Right lobe of liver (tissue), 6 donors: ENCODE results near the gene DUSP1. TPM values are rescaled to one million over a fixed set of nuclear protein-coding genes. Genes with fewer than 3 reads are reported as not detected.
A peak's percentile ranks its signal among the peaks of the same experiment; 100 is the strongest.

Experiments used
- ATAC-seq, 4 donors: fragments of 200-7000 bp; cut with Tn5 transposase; one replicate each; pipeline ENCODE4 v1.9.1; 2020; ENCODE audit warnings: mild to moderate bottlenecking in 4 of 4, moderate library complexity in 4 of 4
- DNase-seq, 3 donors: peaks; one replicate each; pipeline ENCODE4 v3.0.0-alpha.2; 2020
- H3K27ac ChIP-seq, 3 donors: fragments of 200-600 bp; one replicate each; pipeline ENCODE4 v1.8.0; 2022
- H3K27me3 ChIP-seq, 2 donors: fragments of 200-600 bp; one replicate each; pipeline ENCODE4 v1.8.0; 2022
- H3K36me3 ChIP-seq, 4 donors: fragments of 200-600 bp; sonication (generic) in 1 of 4; one replicate each; pipeline versions ENCODE4 v1.5.1 to v1.8.0; 2017 to 2022; ENCODE audit warnings: control low read depth in 1 of 4
- H3K4me1 ChIP-seq, 4 donors: fragments of 200-600 bp; sonication (generic) in 1 of 4; one replicate each; pipeline versions ENCODE4 v1.5.1 to v1.8.0; 2017 to 2022; ENCODE audit warnings: control low read depth in 1 of 4
- H3K4me3 ChIP-seq, 3 donors: fragments of 200-600 bp; one replicate each; pipeline ENCODE4 v1.8.0; 2022
- H3K9me3 ChIP-seq, 4 donors: fragments of 200-600 bp; sonication (generic) in 1 of 4; one replicate each; pipeline versions ENCODE4 v1.5.1 to v1.8.0; 2017 to 2022; ENCODE audit warnings: control low read depth in 1 of 4
- CTCF ChIP-seq, 4 donors: fragments of 200-600 bp in 3 of 4; fragments of 450-650 bp in 1 of 4; IDR thresholded peaks; one replicate each; pipeline versions ENCODE4 v1.5.1 to v1.8.0; 2016 to 2022; ENCODE audit warnings: antibody characterized with exemption in 4 of 4, mild to moderate bottlenecking in 2 of 4
- POLR2A ChIP-seq: fragments of 450-650 bp; IDR thresholded peaks from one replicate; pipeline ENCODE4 v1.6.1; 2017; ENCODE audit warnings: antibody characterized with exemption, mild to moderate bottlenecking
- WGBS: methylation state at CpG from one replicate; pipeline ENCODE4 v1.1.6; 2018; ENCODE audit warnings: low coverage, low lambda C conversion rate; ENCODE audit not compliant: insufficient coverage; ENCODE audit errors: missing lambda C conversion rate; 5-methylcytosine and 5-hydroxymethylcytosine counted together
- intact Hi-C, 2 donors: fragments of 100-400 bp; cut with DNase I; formaldehyde crosslinking; loops; one replicate each; pipeline versions ENCODE4 v1.11.2 to v1.14.1; 2022
- total RNA-seq, 6 experiments: library from RNA; depleted of rRNA in 2 of 6; stranded (reverse); fragments of >200 nt in 2 of 6; fragmentation: NEBNext Ultra II Directional in 3 of 6; extraction: Animal tissue kit (Norgen Biotek cat#: 25700) in 3 of 6; gene quantifications; one replicate each; pipeline versions ENCODE4 v1.1.0 to v1.2.4, GENCODE V29; 2016 to 2023
- donor health status: DM: no; HTN: yes; CAD: no.
- donor health status: DM: no; HTN: no; CAD: no.
- donor health status: DM: no; HTN: no; CAD: no.
- donor health status: DM: no; HTN: yes; CAD: no.
- donor health status: DM: no; HTN: yes; CAD: no.

The DUSP1 gene
- total RNA-seq, 6 experiments from 2014 or later: 106 to 407 (median 232) TPM

- Histone ChIP-seq H3K27me3 (no peaks in the 10 kb centered on the region), H3K27ac (peak overlapping the region; percentile 25 to 66 (median 63)), H3K36me3 (no peaks in the 10 kb centered on the region), H3K9me3 (no peaks in the 10 kb centered on the region), H3K4me1 (peaks cover 0 to 10% (median 4%) of the 10 kb centered on the region in 4 donors), H3K4me3 (no peak overlapping the region)
- 94% methylated on average over 6 of the region's 6 CpGs for whole genome bisulfite sequencing
- intact Hi-C loops: no loop called here
- TF ChIP-seq POLR2A: no peak
- TF ChIP-seq CTCF (IDR thresholded peaks at IDR 0.05): no peak
- no peak for ATAC-seq
- DNase-seq: no peak
Observed at GRCh38 chr5:172799416-172799815, 28.4 kb upstream of the DUSP1 start.

GRCh38 chr5:172798422-172799215 lies 27.6 kb upstream of the DUSP1 start:
- DNase-seq (no peak), ATAC-seq (peak; percentile 23 to 51 (median 32))
- TF ChIP-seq CTCF (IDR thresholded peaks at IDR 0.05) (no peak), POLR2A (no peak)
- no peak overlapping the region for H3K4me3 ChIP-seq
- peaks cover 0 to 18% (median 4%) of the 10 kb centered on the region in 4 donors for H3K4me1 ChIP-seq
- 73% methylated on average over 8 of the region's 14 CpGs for WGBS
- no peaks in the 10 kb centered on the region for H3K36me3 ChIP-seq
- no peaks in the 10 kb centered on the region for H3K9me3 ChIP-seq
- peak overlapping the region; percentile 25 to 63 (median 63) for H3K27ac ChIP-seq
- H3K27me3 ChIP-seq: no peaks in the 10 kb centered on the region
- intact Hi-C loops: no loop called here

- Histone ChIP-seq H3K9me3 (no peaks in the 10 kb centered on the region), H3K36me3 (no peaks in the 10 kb centered on the region), H3K27ac (peak overlapping the region in 2 of 3 donors; percentile 35 to 63), H3K27me3 (no peaks in the 10 kb centered on the region), H3K4me1 (peaks cover 0 to 20% (median 5%) of the 10 kb centered on the region in 4 donors), H3K4me3 (no peak overlapping the region)
- TF ChIP-seq CTCF (IDR thresholded peaks at IDR 0.05) (no peak), POLR2A (no peak)
- ATAC-seq (peak in 2 of 4 donors; percentile 15 to 48), DNase-seq (no peak)
- 23% methylated on average over 5 of the region's 5 CpGs for WGBS
- intact Hi-C loops: no loop called here
Observed at GRCh38 chr5:172797771-172798191, 26.8 kb upstream of the DUSP1 start.

- Histone ChIP-seq H3K36me3 (no peaks in the 10 kb centered on the region), H3K4me3 (no peak overlapping the region), H3K4me1 (peaks cover 0 to 20% (median 5%) of the 10 kb centered on the region in 4 donors), H3K9me3 (no peaks in the 10 kb centered on the region), H3K27ac (no peak overlapping the region), H3K27me3 (no peaks in the 10 kb centered on the region)
- ATAC-seq (no peak), DNase-seq (no peak)
- intact Hi-C loops: no loop called here
- TF ChIP-seq CTCF (IDR thresholded peaks at IDR 0.05) (no peak), POLR2A (no peak)
- 100% methylated on average over 5 of the region's 6 CpGs for WGBS
Observed at GRCh38 chr5:172796306-172796705, 25.3 kb upstream of the DUSP1 start.
